Kidney capillary endothelial cell (primary cell): ENCODE results near the gene TMEM144.
"Not testable (repeated sequence)": the region's sequence is repeated elsewhere in the genome, so short reads cannot be mapped to it uniquely, and the experiment has no call there.

Experiments
- DNase-seq: peaks from one replicate; pipeline ENCODE4 v3.0.0-alpha.2; 2018; ENCODE audit warnings: low spot score

The TMEM144 gene

DNA sequence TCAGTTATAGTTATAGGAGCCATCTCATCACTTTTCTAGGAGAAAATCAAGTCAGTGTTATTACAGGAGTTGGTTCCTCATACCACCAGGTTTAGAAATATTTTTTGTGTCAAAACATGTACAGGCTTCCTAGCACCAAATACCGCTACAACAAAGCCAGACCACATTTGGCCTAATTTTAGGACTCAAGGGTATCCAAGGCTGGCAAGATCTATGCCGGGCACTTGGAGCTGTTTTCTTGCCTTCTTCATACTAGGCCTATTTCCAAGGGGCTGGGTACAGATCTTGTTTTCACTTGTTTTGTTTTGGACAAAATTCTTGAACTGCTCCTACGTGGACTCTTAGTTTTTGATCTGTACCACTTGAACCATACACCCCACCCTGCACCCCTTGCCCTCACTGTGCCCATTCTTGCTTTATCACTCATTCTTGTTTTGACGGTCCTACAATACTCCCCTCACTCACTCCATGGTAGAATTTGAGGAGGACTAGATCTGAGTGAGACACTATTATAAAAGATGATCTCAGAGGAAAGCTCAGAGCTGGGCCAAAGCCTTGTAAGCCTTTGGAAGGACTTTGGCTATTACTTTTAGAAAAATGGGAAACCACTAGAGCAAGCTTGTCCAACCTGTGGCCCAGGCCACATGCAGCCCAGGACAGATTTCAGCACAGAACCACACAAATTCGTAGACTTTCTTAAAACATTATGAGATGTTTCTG, 17.7 kb upstream of the TMEM144 start:
- DNase-seq = no peak

DNA sequence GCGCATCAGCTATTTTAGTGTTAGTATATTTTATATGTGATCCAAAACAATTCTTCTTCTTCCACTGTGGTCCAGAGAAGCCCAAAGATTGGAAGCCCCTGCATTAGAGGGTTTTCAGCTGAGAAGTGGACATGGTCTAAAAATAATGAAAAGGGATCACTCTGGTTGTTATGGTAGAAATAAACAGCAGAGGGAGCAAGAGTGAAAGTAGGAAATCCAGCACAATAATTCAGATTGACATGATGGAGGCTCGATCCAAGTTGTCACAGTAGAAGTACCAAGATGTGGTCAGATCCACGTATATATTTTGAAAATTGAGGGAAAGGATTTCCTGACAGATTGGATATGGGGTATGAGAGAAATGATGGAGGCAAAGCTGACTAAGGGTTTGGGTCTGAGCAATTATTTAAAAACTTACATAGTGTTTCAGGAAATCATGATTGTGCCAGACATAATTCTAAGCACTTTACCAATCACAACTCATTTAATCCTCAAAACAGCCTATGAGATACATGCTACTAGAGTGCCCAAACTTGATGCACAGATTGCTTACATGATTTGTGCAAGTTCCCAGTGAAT, 17.0 kb upstream of the TMEM144 start:
- peak; percentile 47 for DNase-seq

DNA sequence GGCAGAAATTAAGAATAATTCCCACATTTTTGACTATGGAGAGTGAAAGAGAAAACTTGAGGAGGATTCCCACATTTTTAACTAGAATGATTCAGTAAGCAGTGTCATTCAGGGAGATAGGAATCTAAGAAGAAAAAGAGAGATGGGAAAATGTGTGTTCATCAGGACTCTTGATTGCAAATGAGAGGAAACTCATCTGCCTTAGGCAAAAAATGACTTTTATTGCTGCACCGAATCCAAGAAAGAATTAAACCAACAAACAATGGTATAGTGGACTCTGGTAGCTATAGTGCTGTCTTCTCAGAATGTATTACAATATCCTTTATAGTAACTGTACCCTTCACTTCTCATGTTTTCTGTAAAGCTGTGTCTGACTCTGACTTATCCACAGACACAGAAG, 15.0 kb upstream of the TMEM144 start:
- DNase-seq = no peak

DNA sequence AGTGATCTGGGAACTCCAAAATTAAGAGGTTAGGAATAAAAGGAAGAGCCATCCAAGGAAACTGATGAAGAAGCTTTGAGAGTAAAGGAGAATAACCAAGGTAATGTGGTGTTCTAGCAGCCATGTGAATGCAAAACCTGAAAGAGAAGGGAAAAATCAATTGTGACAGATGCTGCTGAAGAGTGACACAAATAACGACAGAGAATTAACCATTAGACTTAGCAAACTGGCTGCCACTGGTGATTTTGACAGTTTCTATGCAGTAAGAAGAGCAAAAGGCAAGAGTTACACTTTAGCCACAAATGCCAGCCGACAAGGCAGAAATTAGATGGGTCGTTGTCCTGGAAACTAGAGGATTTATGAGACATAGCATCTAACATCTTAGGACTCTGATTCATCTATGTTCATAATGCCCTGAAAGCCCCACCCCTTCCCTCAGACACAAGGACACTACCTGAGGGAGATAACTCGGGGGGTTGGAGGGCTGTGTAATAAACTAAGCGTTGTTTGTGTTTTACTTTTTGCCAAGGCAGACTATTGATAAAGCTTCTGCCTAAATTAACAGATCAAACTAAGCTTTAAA, 13.0 kb upstream of the TMEM144 start:
- DNase-seq = no peak

DNA sequence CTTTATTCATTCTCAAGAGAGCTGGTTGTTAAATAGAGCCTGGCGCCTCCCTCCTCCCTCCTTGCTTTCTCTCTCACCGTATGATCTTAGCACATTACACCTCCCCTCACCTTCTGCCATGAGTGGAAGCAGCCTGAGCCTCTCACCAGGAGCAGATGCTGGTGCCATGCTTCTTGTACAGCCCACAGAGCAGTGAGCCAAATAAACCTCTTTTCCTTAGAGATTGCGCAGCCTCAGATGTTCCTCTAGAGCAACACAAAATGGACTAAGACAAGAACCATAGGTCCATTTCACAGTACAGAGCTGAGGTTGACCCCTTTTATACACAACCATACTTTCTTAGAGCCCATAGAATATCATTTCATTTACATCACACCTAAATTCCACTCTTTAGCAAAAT, 10.1 kb upstream of the TMEM144 start:
- no peak for DNase-seq

DNA sequence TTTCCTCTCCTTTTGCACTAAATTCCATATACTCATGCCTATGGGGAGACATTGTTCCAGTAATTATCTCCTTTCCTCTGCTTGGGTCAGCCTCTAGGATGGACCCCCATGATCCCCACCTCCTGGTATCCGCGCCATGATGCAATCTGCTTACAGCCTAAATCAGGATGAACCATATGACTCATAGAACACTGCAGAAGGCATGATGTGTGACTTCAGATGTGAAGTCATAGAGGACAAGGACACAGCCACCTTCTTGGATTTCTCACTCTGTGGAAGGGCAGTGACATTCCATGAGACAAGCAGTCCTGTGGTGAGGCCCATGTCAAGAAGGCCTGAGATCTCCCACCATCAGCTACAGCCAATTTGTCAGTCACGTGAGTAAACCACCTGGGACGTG, 9.0 kb upstream of the TMEM144 start:
- no peak for DNase-seq

DNA sequence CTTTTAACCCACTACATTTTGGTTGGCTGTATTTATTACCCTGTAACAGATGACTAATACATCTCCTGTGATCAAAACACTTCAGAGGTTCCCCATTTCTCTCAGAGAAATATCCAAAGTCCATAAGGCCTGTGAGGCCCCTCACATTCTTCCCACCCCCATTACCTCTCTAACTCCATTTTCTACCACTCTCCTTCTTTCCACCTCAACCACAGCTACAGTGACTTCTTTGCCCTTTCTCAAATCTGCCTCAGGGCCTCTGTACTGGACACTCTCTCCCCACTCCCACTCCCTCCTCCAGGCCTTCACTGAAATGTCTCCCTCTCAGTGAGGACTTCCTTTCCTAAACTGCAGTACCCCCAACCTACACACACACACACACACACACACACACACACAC, 8.4 kb upstream of the TMEM144 start:
- DNase-seq = no peak

DNA sequence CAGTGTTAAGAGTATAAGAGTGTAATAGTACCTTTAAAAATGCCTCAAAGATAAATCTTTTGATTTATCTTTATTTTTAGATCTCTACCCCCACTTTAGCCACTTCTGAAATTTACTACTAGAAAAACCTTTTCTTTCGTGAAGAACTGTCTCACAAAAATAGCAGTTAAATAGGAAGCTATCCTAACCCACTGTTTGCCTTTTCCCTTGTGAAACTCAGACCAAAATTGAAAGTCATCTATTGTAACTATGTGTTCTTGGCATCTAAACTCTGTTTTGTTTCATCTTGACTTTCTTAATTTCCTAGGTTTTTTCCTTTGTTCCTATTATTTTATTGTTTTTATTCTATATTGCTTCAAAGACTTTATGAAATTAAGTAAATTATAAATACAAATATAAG, 7.8 kb upstream of the TMEM144 start:
- DNase-seq = no peak

DNA sequence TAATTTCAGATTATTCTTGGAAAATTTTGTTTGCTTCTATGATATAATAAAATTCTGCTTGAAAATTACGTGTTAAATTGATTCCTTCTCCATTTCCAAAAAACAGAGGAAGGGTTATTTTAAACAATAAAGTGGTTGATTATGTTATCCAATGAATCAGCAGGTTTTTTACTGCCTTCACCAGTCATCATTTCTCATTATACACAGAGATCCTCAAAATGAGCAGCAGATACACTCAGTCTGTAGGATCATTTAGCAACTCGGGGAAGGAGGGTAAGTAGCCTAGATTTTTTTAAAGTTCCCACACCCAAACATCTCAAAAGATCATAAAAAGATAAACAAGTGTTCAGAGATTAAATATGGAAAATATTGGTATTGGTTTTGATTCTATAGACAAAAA, 6.8 kb upstream of the TMEM144 start:
- DNase-seq = no peak

DNA sequence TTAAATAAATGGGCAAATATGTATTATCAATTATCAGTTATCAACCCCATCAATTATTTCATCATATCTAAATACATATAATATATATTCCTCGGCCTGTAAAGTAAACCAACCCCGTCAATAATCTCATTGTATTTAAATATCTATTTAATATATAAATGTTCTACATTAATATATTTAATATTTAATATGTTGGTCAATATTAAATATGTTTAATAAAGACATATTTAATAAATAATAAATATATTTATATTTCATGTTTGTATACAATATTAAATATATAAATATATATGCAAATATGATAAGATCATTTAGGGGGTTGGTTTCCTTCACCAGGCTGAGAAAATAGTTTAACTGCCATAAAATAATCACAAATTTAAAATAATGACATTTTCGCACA, 6.4 kb upstream of the TMEM144 start:
- no peak for DNase-seq

DNA sequence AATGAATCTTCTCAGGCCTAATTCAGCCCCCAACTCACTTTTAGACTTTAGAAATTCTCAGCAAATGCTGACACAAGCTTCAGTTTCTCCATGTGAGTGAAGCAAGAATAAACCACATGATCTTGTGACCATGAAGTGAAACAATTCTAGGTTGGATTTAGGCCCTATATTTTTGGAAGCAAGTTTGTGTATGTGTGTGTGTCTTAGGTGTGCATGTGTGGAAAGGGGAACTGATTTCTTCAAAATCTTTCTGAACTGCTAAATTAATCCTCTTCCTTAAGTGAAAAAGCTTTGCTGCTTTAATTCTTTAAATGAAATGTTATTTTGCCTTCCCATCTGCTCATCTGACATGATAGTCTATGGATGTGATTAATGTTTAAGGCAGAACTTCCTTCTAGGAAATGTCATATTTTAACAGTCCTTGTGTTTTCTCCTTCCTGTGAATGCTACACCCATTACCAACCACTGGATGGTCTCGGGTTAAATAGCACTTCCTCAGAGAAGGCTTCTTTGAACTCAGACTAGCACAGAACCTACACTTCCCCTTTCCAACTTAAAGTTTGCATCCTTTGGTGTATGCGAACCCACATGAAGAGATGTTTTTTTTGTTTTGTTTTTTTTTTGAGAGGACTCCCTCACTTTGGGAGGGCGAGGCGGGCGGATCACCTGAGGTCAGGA, 1.2 kb upstream of the TMEM144 start:
- DNase-seq = peak; percentile 4

DNA sequence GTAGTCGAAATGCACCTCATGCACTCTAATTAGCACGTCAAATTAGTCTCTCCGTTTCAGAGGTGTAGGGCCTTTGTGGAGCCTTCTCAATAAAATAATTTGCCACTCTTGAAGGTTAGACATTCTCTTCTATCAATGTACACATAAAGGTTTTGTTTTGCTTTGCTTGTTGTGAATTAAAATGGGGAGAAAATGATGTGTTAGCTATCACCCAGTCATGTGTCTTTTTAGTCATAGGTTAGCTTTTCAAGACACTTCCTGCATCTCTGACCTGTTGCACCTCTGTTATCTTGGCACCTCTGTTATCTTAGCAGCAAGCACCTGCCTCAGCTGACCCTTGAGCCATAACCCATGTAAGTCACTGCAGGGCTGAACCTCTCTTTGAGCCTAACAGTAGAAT, 936 bp downstream of the TMEM144 start:
- no peak for DNase-seq

DNA sequence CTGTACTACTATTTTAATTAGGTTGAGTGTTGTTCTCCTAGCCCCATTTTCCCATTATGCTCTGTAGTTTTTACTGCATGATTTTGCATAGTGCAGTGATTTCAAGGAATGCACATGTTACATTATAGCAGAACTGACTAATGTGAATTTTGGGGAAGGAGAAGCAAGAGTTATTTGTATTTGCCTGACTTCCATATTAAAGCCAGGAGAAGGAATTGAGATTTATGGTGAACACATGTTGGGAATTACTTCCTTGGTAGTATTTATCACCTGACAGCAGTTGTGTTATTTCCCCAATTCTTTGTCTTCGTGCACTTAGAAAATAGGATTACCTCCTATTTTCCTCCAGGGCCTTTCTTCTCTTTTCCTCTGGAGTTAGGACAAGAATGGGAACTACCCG, 3.2 kb downstream of the TMEM144 start:
- no peak for DNase-seq

DNA sequence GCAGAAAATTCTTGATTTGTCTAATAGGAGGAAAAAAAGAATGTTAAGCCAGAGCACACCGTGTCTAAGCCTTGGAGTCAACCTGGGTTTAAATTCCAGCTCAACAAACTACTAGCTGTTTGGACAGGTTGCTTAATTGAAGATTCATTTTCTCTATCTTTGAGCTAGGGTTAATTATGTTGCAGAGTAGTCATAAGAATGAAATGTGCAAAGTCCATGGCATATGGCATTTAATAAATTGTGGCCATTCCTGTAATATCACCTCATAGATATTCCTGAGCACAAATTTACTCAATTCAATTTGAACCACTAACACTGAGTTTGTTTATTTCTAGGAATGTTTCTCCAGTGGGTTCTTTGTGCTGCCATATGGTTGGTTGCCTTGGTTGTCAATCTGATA, 4.6 kb downstream of the TMEM144 start:
- DNase-seq = no peak

DNA sequence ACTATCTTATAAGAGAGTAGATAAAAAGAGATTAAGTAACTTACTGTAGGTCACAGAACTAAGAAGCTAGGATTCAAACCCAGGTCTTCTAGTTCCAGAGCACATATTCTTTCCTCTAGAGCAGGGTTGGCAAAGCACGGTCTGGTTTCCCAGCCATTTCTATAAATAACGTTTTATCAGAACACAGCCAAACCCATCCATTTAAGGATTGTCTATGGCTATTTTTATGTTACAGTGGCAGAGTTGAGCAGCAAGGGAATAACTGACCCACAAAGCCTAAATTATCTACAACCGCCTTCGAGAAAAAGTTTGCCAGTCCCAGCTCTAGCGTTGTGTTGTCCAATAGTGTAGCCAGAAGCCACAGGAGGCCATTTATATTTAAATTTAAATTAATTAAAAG, 7.5 kb downstream of the TMEM144 start:
- no peak for DNase-seq

DNA sequence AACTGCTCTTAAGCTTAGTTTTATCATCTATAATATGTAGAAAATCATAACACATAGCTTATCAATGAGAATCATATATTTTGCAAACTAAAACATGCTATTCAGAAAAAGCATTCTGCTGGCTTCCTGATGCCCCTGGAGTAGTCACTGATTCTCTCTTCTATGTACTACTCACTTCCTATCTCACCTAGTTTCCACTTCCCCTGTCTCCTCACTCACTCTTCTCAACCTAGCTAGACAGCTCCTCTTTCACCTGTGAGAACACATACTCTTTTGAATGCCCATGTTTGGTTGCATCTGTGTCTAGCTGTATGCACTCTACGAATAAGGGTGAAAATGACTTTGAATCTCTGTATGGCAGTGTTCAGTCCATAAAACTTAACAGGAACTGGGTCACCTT, 9.3 kb downstream of the TMEM144 start:
- no peak for DNase-seq

DNA sequence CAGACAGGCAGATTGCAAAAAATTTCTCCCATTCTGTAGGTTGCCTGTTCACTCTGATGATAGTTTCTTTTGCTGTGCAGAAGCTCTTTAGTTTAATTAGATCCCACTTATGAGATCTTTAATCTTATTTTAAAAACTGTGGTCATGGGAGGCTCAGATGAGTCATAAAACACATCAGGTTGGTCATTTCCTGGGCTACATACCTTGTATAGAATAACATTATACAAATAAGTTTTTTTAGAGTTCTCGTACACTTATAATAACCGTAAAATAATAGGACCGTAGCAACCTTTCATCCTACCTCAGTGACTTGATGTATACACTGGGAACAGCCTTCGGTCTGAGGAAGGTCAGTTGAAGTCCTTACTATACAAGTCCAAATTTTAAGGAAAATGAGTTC, 14.0 kb downstream of the TMEM144 start:
- not testable (repeated sequence) for DNase-seq

DNA sequence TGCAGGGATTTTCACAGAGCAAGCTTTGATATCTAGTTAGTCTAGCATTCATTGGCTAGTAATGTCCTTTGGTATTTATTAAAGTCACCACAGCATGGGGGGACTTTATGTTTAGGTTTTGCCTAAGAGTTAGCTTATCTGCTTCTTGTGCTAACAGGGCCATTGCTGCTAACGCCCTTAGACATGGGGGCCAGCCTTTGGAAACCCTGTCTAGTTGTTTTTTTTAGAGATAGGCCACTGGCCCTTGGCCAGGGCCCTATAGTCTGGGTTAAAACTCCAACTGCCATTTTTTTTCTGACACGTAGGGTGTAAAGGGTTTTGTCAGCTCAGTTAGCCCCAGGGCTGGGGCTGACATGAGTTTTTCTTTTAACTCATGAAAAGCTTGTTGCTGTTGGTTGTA, 14.7 kb downstream of the TMEM144 start:
- not testable (repeated sequence) for DNase-seq

DNA sequence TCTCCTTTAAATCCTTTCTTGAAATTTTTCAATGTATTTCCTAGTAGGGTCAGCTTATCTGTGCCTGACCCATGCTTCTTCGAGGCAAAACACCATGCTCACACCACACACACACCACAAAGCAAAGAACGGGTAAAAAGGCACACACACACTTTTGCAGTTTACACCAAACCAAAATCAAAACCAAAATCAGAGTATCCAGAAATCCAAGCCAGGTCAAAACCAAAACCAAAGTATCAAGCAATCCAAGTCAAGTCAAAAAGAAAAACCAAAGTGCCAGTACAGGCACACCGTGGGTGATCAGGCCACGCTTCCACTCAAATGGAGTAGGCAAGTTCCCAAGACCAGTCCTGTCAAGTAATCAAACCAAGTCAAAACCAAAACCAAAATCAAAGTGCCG, 17.6 kb downstream of the TMEM144 start:
- DNase-seq = not testable (repeated sequence)

DNA sequence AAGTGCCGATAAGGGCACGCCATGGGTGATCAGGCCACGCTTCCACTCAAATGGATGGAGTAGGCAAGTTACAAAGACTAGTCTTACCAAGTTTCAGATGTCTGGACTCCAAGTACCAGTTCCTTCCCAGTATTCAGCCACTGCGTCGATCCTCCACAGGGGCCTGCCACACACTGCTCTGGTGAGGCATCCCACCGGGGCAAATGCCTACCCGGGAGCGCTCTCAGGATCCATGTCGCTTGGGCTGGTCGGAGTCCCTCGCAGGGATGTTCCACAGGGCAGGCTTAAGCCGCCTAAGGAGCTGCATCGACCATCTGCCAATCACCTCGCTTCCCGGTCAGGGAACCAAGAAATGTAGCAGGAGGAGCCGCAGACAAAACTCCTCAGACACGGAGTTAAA, 18.1 kb downstream of the TMEM144 start:
- DNase-seq = not testable (repeated sequence)

DNA sequence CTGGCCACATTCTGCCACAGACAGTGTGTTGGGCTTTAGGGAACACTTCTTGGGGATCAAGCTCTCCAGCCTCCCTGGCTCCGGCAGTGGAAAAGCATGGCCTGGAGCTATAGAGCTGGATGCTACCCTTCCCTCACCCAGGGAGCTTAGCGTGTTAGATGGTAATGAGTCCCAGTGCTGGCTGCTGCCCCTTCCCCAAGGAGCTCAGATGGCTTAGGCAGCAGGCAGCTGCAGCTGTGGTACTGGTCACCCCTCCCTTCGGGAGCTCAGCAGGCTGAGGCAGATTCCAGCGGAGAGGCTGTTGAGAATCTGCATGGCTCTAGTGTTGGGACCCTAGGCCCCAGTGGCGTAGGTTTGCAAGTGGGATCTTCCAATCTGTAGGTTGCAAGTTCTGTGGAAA, 19.5 kb downstream of the TMEM144 start:
- DNase-seq = no peak

DNA sequence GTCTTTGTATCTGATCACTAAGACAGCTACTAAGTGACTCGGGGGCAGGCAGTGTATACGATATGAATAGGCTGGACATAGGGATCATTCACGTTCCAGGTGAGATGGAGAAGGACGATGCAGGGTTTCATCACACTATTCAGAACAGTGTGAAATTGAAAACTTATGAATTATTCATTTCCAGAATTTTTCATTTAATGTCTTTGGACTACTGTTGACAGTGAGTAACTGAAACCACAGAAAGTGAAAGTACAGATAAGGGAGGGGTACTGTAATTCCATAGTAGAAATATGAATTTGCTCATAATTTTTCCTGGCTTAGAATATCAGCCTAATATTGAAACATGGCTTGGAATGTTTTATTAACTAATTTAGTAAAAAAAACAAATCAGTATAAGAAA, 24.4 kb downstream of the TMEM144 start:
- DNase-seq = no peak

DNA sequence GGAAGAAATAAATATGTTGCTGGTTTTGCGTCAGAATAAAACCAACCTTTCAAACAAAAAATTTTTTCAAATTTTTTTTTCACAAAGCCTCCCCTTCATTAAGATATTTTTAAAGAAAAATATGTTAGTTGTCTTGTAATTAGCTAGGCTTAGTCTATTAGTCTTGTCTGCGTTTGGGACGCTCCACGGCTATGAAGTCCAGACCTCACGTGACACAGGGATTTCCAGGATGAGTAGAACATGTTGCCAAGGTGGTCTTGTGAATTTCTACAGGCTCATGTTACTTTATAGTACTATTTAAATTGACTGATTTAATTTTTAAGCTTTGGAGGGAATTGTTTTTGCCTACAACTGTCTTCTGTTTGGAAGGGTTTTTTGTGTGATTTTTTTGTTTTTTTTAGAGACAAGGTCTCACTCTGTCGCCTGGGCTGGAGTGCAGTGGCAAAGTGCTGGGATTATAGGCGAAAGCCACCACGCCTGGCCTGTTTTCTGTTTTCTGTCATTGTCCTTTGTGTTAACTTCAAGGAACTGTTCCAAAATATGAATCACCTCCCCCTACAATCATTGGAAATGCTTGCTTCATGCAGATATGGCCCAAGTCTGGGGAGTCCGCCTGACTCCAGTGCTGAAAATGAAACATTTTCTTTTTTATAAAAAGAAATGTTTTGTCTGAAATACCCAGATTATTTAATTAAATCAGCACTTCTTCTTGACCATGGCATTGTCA, 26.2 kb downstream of the TMEM144 start:
- DNase-seq = no peak
